PC-9 (cell line): Measurements from ENCODE around the gene NPY2R. TPM values are rescaled to one million over a fixed set of nuclear protein-coding genes. Genes with fewer than 3 reads are reported as not detected.

ENCODE experiments used
- BruUV-seq: library from RNA; stranded (reverse); fragments of 400-500 nt; replicated peaks from 2 replicates; lab custom pipeline; 2021; lab: Mats Ljungman, UMichigan
- CTCF ChIA-PET: fragments of 300-600 bp; sonication (Branson Sonifier 250); formaldehyde crosslinking; loops from one replicate; lab custom pipeline; 2022; ENCODE audit warnings: antibody characterized with exemption; lab: Charles Lee
- POLR2A ChIA-PET: fragments of 300-600 bp; sonication (Branson Sonifier 250); formaldehyde crosslinking; loops from one replicate; lab custom pipeline; 2022; ENCODE audit warnings: antibody characterized with exemption; ENCODE audit not compliant: unreplicated experiment; lab: Charles Lee
- DNase-seq, 2 experiments: peaks; one replicate each; pipeline versions ENCODE4 v3.0.0 to v3.0.0-alpha.2; 2015 to 2022; ENCODE audit warnings: mixed read lengths in 1 of 2
- H2AFZ ChIP-seq: fragments of 200-600 bp; sonication (generic); 2 replicates; pipeline ENCODE4 v1.8.1; 2017; ENCODE audit warnings: antibody characterized with exemption
- H3F3A ChIP-seq: fragments of 200-600 bp; sonication (generic); 2 replicates; pipeline ENCODE4 v1.8.1; 2017; ENCODE audit warnings: antibody characterized with exemption, mild to moderate bottlenecking, low read depth; ENCODE audit not compliant: insufficient read depth
- H3K27ac ChIP-seq: fragments of 200-600 bp; sonication (generic); 2 replicates; pipeline ENCODE4 v1.6.1; 2016; ENCODE audit warnings: mixed run types
- H3K27me3 ChIP-seq: fragments of 200-600 bp; sonication (generic); 2 replicates; pipeline ENCODE4 v1.6.1; 2016; ENCODE audit warnings: low read depth, mixed run types; ENCODE audit not compliant: insufficient read depth
- H3K36me3 ChIP-seq: fragments of 200-600 bp; sonication (generic); 2 replicates; pipeline ENCODE4 v1.6.1; 2016; ENCODE audit warnings: low read depth, mixed run types
- H3K4me1 ChIP-seq: fragments of 200-600 bp; sonication (generic); replicated peaks from 2 replicates; pipeline ENCODE4 v1.6.1; 2016; ENCODE audit warnings: mixed run types; ENCODE audit not compliant: insufficient read depth
- H3K4me2 ChIP-seq: fragments of 200-600 bp; sonication (generic); 2 replicates; pipeline ENCODE4 v1.6.1; 2017; ENCODE audit warnings: mixed run types
- H3K4me3 ChIP-seq: fragments of 200-600 bp; sonication (generic); 2 replicates; pipeline ENCODE4 v1.6.1; 2016; ENCODE audit warnings: mixed run types
- H3K79me2 ChIP-seq: fragments of 200-600 bp; sonication (generic); 2 replicates; pipeline ENCODE4 v1.6.1; 2017; ENCODE audit warnings: low read depth, mixed run types
- H3K9me2 ChIP-seq: fragments of 200-600 bp; sonication (generic); 2 replicates; pipeline ENCODE4 v1.8.1; 2017; ENCODE audit warnings: mild to moderate bottlenecking; ENCODE audit not compliant: insufficient read depth
- H3K9me3 ChIP-seq: fragments of 200-600 bp; sonication (generic); 2 replicates; pipeline ENCODE4 v1.8.1; 2016; ENCODE audit warnings: low read depth; ENCODE audit not compliant: insufficient read depth
- H4K20me1 ChIP-seq: fragments of 200-600 bp; sonication (generic); 2 replicates; pipeline ENCODE4 v1.8.1; 2017; ENCODE audit not compliant: insufficient read depth
- CTCF ChIP-seq: fragments of 200-600 bp; sonication (generic); conservative IDR thresholded peaks from 2 replicates; pipeline ENCODE4 v1.6.1; 2017; ENCODE audit warnings: mixed run types, antibody characterized with exemption, mild to moderate bottlenecking, moderate library complexity
- EZH2 ChIP-seq: fragments of 200-600 bp; sonication (generic); IDR thresholded peaks from 2 replicates; pipeline ENCODE4 v1.8.0; 2017; ENCODE audit warnings: antibody characterized with exemption, low read depth
- intact Hi-C: fragments of 100-400 bp; cut with micrococcal nuclease; formaldehyde crosslinking; loops from one replicate; pipeline ENCODE4 v1.10.0; 2022; ENCODE audit not compliant: unreplicated experiment
- total RNA-seq: library from RNA; stranded (reverse); gene quantifications from 2 replicates; pipeline ENCODE4 v1.2.3, GENCODE V29; 2021

Gene NPY2R
- total RNA-seq, 1 experiment from 2014 or later: not detected

DNA sequence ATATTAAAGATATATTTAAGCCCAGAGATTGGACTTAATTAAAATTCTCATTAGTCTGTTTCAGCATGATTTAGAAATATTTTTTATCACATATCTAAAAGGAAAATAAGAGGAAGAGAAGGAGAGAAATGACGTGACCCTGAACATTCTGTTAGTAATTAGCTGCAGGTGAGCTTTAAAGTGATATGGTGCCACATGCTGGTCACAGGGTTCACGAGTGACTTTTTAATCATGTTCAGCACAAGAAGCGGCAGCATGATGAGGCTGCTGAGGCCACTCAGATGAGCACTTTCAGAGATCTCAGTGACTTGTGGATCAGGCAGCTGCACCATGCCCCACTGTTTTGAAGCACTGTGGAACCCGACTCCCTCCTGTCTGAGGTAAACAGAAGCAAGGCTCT, 37.9 kb upstream of the NPY2R start:
- Histone ChIP-seq H3K79me2 (no peaks in the 10 kb centered on the region), H2AFZ (no peak overlapping the region), H3F3A (no peaks in the 10 kb centered on the region), H3K27me3 (no peaks in the 10 kb centered on the region), H3K9me2 (no peaks in the 10 kb centered on the region), H4K20me1 (no peaks in the 10 kb centered on the region), H3K9me3 (no peaks in the 10 kb centered on the region), H3K4me1 (no peaks in the 10 kb centered on the region), H3K36me3 (no peaks in the 10 kb centered on the region), H3K4me2 (no peak overlapping the region), H3K27ac (no peak overlapping the region), H3K4me3 (no peak overlapping the region)
- TF ChIP-seq CTCF: no peak
- no TSS peak for BruUV-seq
- intact Hi-C loops: no loop called here
- DNase-seq: no peak
- ChIA-PET POLR2A (no interaction called here), CTCF (no interaction called here)

- H3K36me3 ChIP-seq: no peaks in the 10 kb centered on the region
- DNase-seq: no peak
- no peaks in the 10 kb centered on the region for H3K9me3 ChIP-seq
- no peaks in the 10 kb centered on the region for H3K27me3 ChIP-seq
- intact Hi-C loops: no loop called here
- H3K9me2 ChIP-seq: no peaks in the 10 kb centered on the region
- H3F3A ChIP-seq: no peaks in the 10 kb centered on the region
- no peak overlapping the region for H3K4me2 ChIP-seq
- BruUV-seq: no TSS peak
- no peak overlapping the region for H3K27ac ChIP-seq
- H4K20me1 ChIP-seq: no peaks in the 10 kb centered on the region
- H2AFZ ChIP-seq: no peak overlapping the region
- H3K79me2 ChIP-seq: no peaks in the 10 kb centered on the region
- POLR2A ChIA-PET: no interaction called here
- CTCF ChIA-PET: no interaction called here
- H3K4me1 ChIP-seq: no peaks in the 10 kb centered on the region
- TF ChIP-seq EZH2 (no peak), CTCF (no peak)
- no peak overlapping the region for H3K4me3 ChIP-seq
Measured at GRCh38 chr4:155173371-155173770, 35.1 kb upstream of the NPY2R start.

DNA sequence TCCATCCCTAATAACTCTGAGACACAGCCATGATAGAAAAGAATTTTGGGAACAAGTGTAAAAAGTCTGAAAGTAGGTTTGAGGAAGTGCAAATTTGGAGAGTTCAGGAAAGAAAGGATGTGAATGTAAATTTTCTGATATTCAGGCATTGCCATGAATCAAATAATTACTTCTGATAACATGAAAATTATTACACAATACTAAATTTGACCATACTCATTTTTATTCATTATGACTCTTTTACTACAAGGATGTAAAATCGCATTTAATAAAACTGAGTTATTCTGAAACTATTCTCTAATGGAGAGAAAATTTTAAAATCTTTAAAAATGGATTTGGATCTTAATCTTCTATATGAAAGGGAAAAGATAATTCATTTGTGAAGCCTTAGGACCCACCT, 33.8 kb upstream of the NPY2R start:
- Histone ChIP-seq H3K4me1 (no peaks in the 10 kb centered on the region), H3F3A (no peaks in the 10 kb centered on the region), H2AFZ (no peak overlapping the region), H3K4me3 (no peak overlapping the region), H3K9me2 (no peaks in the 10 kb centered on the region), H3K27me3 (no peaks in the 10 kb centered on the region), H3K27ac (no peak overlapping the region), H3K9me3 (no peaks in the 10 kb centered on the region), H3K36me3 (no peaks in the 10 kb centered on the region), H3K79me2 (no peaks in the 10 kb centered on the region), H4K20me1 (no peaks in the 10 kb centered on the region), H3K4me2 (no peak overlapping the region)
- intact Hi-C loops: no loop called here
- DNase-seq: no peak
- TF ChIP-seq CTCF: no peak
- TF ChIP-seq EZH2: no peak
- POLR2A ChIA-PET: no interaction called here
- BruUV-seq: no TSS peak
- CTCF ChIA-PET: no interaction called here
